HepG2 (cell line): ENCODE results near the gene ZBTB32. TPM values are rescaled to one million over a fixed set of nuclear protein-coding genes. Genes with fewer than 3 reads are reported as not detected.
A peak's percentile ranks its signal among the peaks of the same experiment; 100 is the strongest.

ENCODE experiments used
- ATAC-seq: fragments of 200-7000 bp; cut with Tn5 transposase; 3 replicates; pipeline ENCODE4 v1.9.1; 2020; ENCODE audit warnings: mild to moderate bottlenecking, moderate library complexity
- BruUV-seq: library from RNA; stranded (reverse); fragments of 400-500 nt; replicated peaks from 2 replicates; lab custom pipeline; 2021; lab: Mats Ljungman, UMichigan
- CTCF ChIA-PET: fragments of 300-600 bp; formaldehyde crosslinking; extraction: SDS; loops from one replicate; lab custom pipeline; 2021; ENCODE audit warnings: low total read pairs, inconsistent platforms, low intra/inter-chr PET ratio; lab: Yijun Ruan, JAX
- POLR2A ChIA-PET: fragments of 350-600 bp; sonication (Branson Sonifier 250); formaldehyde crosslinking; loops from one replicate; lab custom pipeline; 2020; ENCODE audit warnings: antibody characterized with exemption, inconsistent platforms; lab: Yijun Ruan, JAX
- DNase-seq: peaks from one replicate; pipeline ENCODE4 v3.0.0-alpha.2; 2015; ENCODE audit warnings: low spot score
- FAIRE-seq: peaks from 3 replicates; lab custom pipeline; 2011; peaks lifted over from hg19 to GRCh38; lab: Jason Lieb, UNC
- H2AFZ ChIP-seq: one replicate; pipeline ENCODE4 v1.6.1; 2011; ENCODE audit warnings: low read length, inconsistent platforms
- H3K27ac ChIP-seq: fragments of 300-600 bp; 3 replicates; pipeline ENCODE4 v1.8.0; 2011; ENCODE audit warnings: mixed run types, mild to moderate bottlenecking, mixed read lengths, low read length, inconsistent platforms; ENCODE audit not compliant: insufficient read depth; ENCODE audit errors: extremely low read length
- H3K27me3 ChIP-seq, 2 experiments: fragments of 200-600 bp in 1 of 2; 2 replicates in 1 of 2; 3 replicates in 1 of 2; pipeline versions ENCODE4 v1.6.0 to v1.8.0; 2011; ENCODE audit warnings: low read length in 2 of 2, mild to moderate bottlenecking in 2 of 2, moderate library complexity in 2 of 2, inconsistent platforms in 1 of 2; ENCODE audit not compliant: insufficient read depth in 2 of 2, control insufficient read depth in 1 of 2
- H3K36me3 ChIP-seq, 2 experiments: fragments of 200-600 bp in 1 of 2; replicated peaks in 1 of 2; 2 replicates in 1 of 2; 3 replicates in 1 of 2; pipeline versions ENCODE4 v1.5.1 to v1.8.0; 2011; ENCODE audit warnings: low read length in 2 of 2, inconsistent platforms in 1 of 2; ENCODE audit not compliant: insufficient read depth in 2 of 2, control insufficient read depth in 1 of 2
- H3K4me1 ChIP-seq: 2 replicates; pipeline ENCODE4 v1.5.1; 2012; ENCODE audit warnings: low read length, inconsistent platforms; ENCODE audit not compliant: insufficient read depth
- H3K4me2 ChIP-seq: 2 replicates; pipeline ENCODE4 v1.6.0; 2011; ENCODE audit warnings: low read depth, low read length, inconsistent platforms
- H3K4me3 ChIP-seq, 3 experiments: fragments of 200-600 bp in 1 of 3; sonication (generic), shearing (Covaris generic) in 1 of 3; replicated peaks in 1 of 3; 2 replicates each; pipeline ENCODE4 v1.5.1; 2011 to 2016; ENCODE audit warnings: low read length in 3 of 3, inconsistent platforms in 2 of 3, low read depth in 2 of 3, mild to moderate bottlenecking in 2 of 3, control low read depth in 1 of 3, mixed read lengths in 1 of 3; ENCODE audit not compliant: insufficient read depth in 1 of 3
- H3K79me2 ChIP-seq: one replicate; pipeline ENCODE4 v1.6.1; 2011; ENCODE audit warnings: low read length, inconsistent platforms; ENCODE audit not compliant: insufficient read depth
- H3K9ac ChIP-seq: 2 replicates; pipeline ENCODE4 v1.6.0; 2011; ENCODE audit warnings: mild to moderate bottlenecking, low read depth, low read length, inconsistent platforms; ENCODE audit not compliant: insufficient read depth
- H3K9me3 ChIP-seq: 2 replicates; pipeline ENCODE4 v1.5.1; 2012; ENCODE audit warnings: mild to moderate bottlenecking, low read length
- H4K20me1 ChIP-seq: 2 replicates; pipeline ENCODE4 v1.6.0; 2011; ENCODE audit warnings: inconsistent platforms, mild to moderate bottlenecking, low read length, moderate library complexity; ENCODE audit not compliant: insufficient read depth
- DNMT1 ChIP-seq: sonication (generic); formaldehyde crosslinking; IDR thresholded peaks from 2 replicates; pipeline ENCODE4 v1.5.1; 2020; ENCODE audit warnings: mild to moderate bottlenecking, missing genetic modification reagents
- FOXM1 ChIP-seq: sonication (generic); formaldehyde crosslinking; IDR thresholded peaks from 2 replicates; pipeline ENCODE4 v1.5.0; 2020; ENCODE audit warnings: missing genetic modification reagents
- KDM1A ChIP-seq: IDR thresholded peaks from 2 replicates; pipeline ENCODE4 v1.6.1; 2016; ENCODE audit warnings: missing compliant biosample characterization
- KDM5B ChIP-seq: sonication (generic); formaldehyde crosslinking; IDR thresholded peaks from 2 replicates; pipeline ENCODE4 v1.4.0; 2020; ENCODE audit warnings: missing genetic modification reagents, mild to moderate bottlenecking, borderline replicate concordance
- SMARCE1 ChIP-seq: fragments of 450-650 bp; IDR thresholded peaks from 2 replicates; pipeline ENCODE4 v1.6.1; 2017; ENCODE audit warnings: borderline replicate concordance
- TCF12 ChIP-seq, 2 experiments: fragments of 450-650 bp in 1 of 2; sonication (generic) in 1 of 2; formaldehyde crosslinking in 1 of 2; IDR thresholded peaks; 2 replicates each; pipeline versions ENCODE4 v1.6.1 to v1.8.0; 2017 to 2022; ENCODE audit warnings: antibody characterized with exemption in 1 of 2, mild to moderate bottlenecking in 1 of 2, missing genetic modification reagents in 1 of 2, moderate library complexity in 1 of 2
- TCF7 ChIP-seq: sonication (generic); IDR thresholded peaks from 2 replicates; pipeline ENCODE4 v1.6.1; 2016; ENCODE audit warnings: antibody characterized with exemption, low read depth
- ZNF17 ChIP-seq: sonication (generic); formaldehyde crosslinking; IDR thresholded peaks from 2 replicates; pipeline ENCODE4 v1.5.0; 2020; ENCODE audit warnings: mild to moderate bottlenecking, missing genetic modification reagents
- ZNF501 ChIP-seq: sonication (generic); formaldehyde crosslinking; IDR thresholded peaks from 2 replicates; pipeline ENCODE4 v1.5.1; 2020; ENCODE audit warnings: mild to moderate bottlenecking, moderate library complexity, missing genetic modification reagents
- WGBS: methylation state at CpG from one replicate; pipeline ENCODE4 v1.1.6; 2017; ENCODE audit warnings: low lambda C conversion rate; 5-methylcytosine and 5-hydroxymethylcytosine counted together
- in situ Hi-C: cut with HindIII; loops from 2 replicates; pipeline ENCODE4 v1.10.0; 2017; ENCODE audit warnings: low pct_unique_long_range_greater_than_20kb; ENCODE audit not compliant: extremely low pct_ligation_motif_present
- intact Hi-C: fragments of 100-400 bp; cut with micrococcal nuclease; formaldehyde crosslinking; loops from one replicate; pipeline ENCODE4 v1.10.0; 2022; ENCODE audit not compliant: unreplicated experiment
- polyA plus RNA-seq, 8 experiments: library from polyadenylated mRNA; depleted of rRNA in 3 of 8; stranded (reverse) in 7 of 8; unstranded in 1 of 8; fragments of >200 nt; fragmentation: Illumina TruSeq in 4 of 8; extraction: Trizol in 4 of 8; gene quantifications; 2 replicates each; pipeline versions ENCODE4 v1.2.1 to v1.2.3, GENCODE V29; 2011 to 2016; ENCODE audit warnings: low read depth in 4 of 8, missing spikeins in 1 of 8, mixed read lengths in 1 of 8; ENCODE audit not compliant: insufficient read depth in 1 of 8
- total RNA-seq, 5 experiments: library from RNA; depleted of rRNA; stranded (reverse); fragments of >200 nt; fragmentation: Illumina TruSeq; extraction: Trizol; gene quantifications; 2 replicates each; pipeline ENCODE4 v1.2.3, GENCODE V29; 2016; ENCODE audit warnings: low read depth in 1 of 5
- TF ChIP-seq, protein P1 (sequence below): sonication (generic); formaldehyde crosslinking; IDR thresholded peaks from 2 replicates; pipeline ENCODE4 v1.4.0; 2020; ENCODE audit warnings: missing genetic modification reagents
- TF ChIP-seq, protein P2 (sequence below), 2 experiments: fragments of 450-650 bp in 1 of 2; sonication (generic) in 1 of 2; formaldehyde crosslinking; IDR thresholded peaks; 2 replicates each; pipeline versions ENCODE4 v1.5.0 to v1.8.0; 2020 to 2022; ENCODE audit warnings: mild to moderate bottlenecking in 1 of 2, missing genetic modification reagents in 1 of 2

ZBTB32 gene
- total and polyA plus RNA-seq, 2 of the 13 experiments (the other 11 are each of a cell fraction or from before 2014, with no cell fraction given) = not detected

DNA sequence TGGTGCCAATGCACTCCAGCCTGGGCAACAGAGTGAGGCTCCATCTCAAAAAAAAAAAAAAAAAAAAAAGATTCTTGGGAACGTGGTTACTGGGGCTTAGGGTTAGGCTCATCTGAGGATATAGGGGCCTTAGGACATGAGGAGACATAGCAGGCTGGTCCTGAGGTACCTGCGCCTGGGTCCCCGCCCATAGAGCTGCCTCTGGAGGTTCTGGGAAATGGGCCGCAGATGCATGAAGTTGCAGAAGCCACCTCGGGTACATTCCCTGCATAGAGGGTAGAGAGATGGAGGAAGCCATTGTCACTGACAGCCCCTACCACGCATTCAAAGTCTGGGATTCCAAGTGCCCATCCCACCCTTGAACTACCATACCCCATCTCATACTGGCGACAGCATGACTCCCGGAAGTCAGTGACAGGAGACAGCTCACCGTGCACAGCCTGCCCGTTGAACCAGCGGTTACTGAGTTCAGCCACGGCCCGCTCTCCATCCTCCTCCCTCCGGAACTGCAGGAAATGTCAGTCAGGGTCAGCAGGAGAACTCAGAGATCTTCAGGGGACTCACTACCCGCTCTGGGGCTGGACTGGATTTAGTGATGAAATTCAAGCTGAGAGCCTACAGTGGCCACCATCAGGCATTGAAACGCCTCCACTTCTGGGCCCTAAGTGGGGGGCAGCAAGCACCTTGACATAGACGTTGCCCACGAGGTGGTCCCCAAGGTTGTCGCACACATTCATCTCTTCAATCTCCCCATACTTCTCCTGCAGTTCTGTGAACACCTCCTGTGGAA, 39.5 kb downstream of the ZBTB32 start:
- FAIRE-seq = no peak
- POLR2A ChIA-PET = interaction anchor here (0.8 to 1.9 kb wide), 4 partner anchors 42 to 233 kb away, joined by 3 to 8 read pairs (median 4); no protein-coding TSS in a partner anchor
- H3K27ac ChIP-seq = no peak overlapping the region

More for the DNA sequence above, 39.5 kb downstream of the ZBTB32 start:
- Histone ChIP-seq H3K4me2 (peak overlapping the region; percentile 94), H3K4me3 (peak overlapping the region in 2 of 3 experiments; percentile 82 to 88; a peak in 4 of 6 replicates), H3K79me2 (peaks cover 12% of the 10 kb centered on the region), H3K9ac (peak overlapping the region; percentile 84; the same call in 1 of the 2 replicates), H4K20me1 (no peaks in the 10 kb centered on the region), H2AFZ (no peak overlapping the region), H3K9me3 (no peaks in the 10 kb centered on the region), H3K36me3 (peaks cover 4% of the 10 kb centered on the region in 2 experiments; a peak in 3 of 5 replicates), H3K27me3 (no peaks in the 10 kb centered on the region; a peak in 1 of 5 replicates), H3K4me1 (peaks cover 48% of the 10 kb centered on the region)
- in situ Hi-C loops (no loop called here), intact Hi-C loops (loop anchor here (1.0 to 10.0 kb wide), 2 partner anchors 49 to 187 kb away; no protein-coding TSS in a partner anchor)
- no TSS peak for BruUV-seq
- ATAC-seq (no peak), DNase-seq (no peak)
- TF ChIP-seq KDM1A (CRISPR knock-in tag) = no peak
- TF ChIP-seq SMARCE1 = no peak
- TF ChIP-seq DNMT1 (CRISPR knock-in tag) = no peak
- TF ChIP-seq ZNF501 (CRISPR knock-in tag) = no peak
- TF ChIP-seq FOXM1 (CRISPR knock-in tag) = no peak
- TF ChIP-seq ZNF17 (CRISPR knock-in tag) = no peak
- TF ChIP-seq, protein P1, sequence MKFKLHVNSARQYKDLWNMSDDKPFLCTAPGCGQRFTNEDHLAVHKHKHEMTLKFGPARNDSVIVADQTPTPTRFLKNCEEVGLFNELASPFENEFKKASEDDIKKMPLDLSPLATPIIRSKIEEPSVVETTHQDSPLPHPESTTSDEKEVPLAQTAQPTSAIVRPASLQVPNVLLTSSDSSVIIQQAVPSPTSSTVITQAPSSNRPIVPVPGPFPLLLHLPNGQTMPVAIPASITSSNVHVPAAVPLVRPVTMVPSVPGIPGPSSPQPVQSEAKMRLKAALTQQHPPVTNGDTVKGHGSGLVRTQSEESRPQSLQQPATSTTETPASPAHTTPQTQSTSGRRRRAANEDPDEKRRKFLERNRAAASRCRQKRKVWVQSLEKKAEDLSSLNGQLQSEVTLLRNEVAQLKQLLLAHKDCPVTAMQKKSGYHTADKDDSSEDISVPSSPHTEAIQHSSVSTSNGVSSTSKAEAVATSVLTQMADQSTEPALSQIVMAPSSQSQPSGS (CRISPR knock-in tag) = no peak
- TF ChIP-seq KDM5B (CRISPR knock-in tag) = no peak
- TF ChIP-seq TCF12 (IDR thresholded peaks at IDR 0.05) = no peak
- no peak for TF ChIP-seq TCF12 (CRISPR knock-in tag; IDR thresholded peaks at IDR 0.05)
- no peak for TF ChIP-seq TCF7
- TF ChIP-seq, protein P2, sequence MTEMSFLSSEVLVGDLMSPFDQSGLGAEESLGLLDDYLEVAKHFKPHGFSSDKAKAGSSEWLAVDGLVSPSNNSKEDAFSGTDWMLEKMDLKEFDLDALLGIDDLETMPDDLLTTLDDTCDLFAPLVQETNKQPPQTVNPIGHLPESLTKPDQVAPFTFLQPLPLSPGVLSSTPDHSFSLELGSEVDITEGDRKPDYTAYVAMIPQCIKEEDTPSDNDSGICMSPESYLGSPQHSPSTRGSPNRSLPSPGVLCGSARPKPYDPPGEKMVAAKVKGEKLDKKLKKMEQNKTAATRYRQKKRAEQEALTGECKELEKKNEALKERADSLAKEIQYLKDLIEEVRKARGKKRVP (CRISPR knock-in tag; IDR thresholded peaks at IDR 0.05) = no peak
- WGBS = 91% methylated on average over 14 of the region's 19 CpGs
- CTCF ChIA-PET = no interaction called here
